ENCODE results near the gene ARSJ. TPM values are rescaled to one million over a fixed set of nuclear protein-coding genes. Genes with fewer than 3 reads are reported as not detected.

ARSJ gene
- total and polyA plus RNA-seq, 2 of the 8 experiments (the other 6 are each of a cell fraction or from before 2014, with no cell fraction given), result 1.4 to 6.3 TPM

- ChIA-PET CTCF (ENCODE audit: partially characterized antibody) (interaction anchor here (0.6 to 1.6 kb wide), 5 partner anchors 9 to 724 kb away, joined by 3 to 5 read pairs (median 4); no protein-coding TSS in a partner anchor), POLR2A (ENCODE audit: partially characterized antibody) (no interaction called here)
- no peak overlapping the region for H4K91ac ChIP-seq (replicated peaks; ENCODE audit: insufficient read length, low read length)
- H3K56ac ChIP-seq (replicated peaks; ENCODE audit: insufficient read length, low read depth, low read length), result no peak overlapping the region
- no peak overlapping the region for H3K23ac ChIP-seq (ENCODE audit: insufficient read length)
- H2BK12ac ChIP-seq (ENCODE audit: low read depth, low read length), result no peak overlapping the region
- no peak overlapping the region for H4K8ac ChIP-seq (ENCODE audit: extremely low read depth, insufficient read depth, low read length)
- no peak overlapping the region for H2AK5ac ChIP-seq (ENCODE audit: low read depth, low read length)
- TF ChIP-seq KDM4A (IDR thresholded peaks at IDR 0.05; ENCODE audit: low read depth, low read length, severe bottlenecking) (peak; percentile 49), RXRA (IDR thresholded peaks at IDR 0.05; ENCODE audit: insufficient read depth, low read depth, low read length) (no peak), BACH1 (IDR thresholded peaks at IDR 0.05; ENCODE audit: low read length) (no peak)
- TF ChIP-seq, protein P1, sequence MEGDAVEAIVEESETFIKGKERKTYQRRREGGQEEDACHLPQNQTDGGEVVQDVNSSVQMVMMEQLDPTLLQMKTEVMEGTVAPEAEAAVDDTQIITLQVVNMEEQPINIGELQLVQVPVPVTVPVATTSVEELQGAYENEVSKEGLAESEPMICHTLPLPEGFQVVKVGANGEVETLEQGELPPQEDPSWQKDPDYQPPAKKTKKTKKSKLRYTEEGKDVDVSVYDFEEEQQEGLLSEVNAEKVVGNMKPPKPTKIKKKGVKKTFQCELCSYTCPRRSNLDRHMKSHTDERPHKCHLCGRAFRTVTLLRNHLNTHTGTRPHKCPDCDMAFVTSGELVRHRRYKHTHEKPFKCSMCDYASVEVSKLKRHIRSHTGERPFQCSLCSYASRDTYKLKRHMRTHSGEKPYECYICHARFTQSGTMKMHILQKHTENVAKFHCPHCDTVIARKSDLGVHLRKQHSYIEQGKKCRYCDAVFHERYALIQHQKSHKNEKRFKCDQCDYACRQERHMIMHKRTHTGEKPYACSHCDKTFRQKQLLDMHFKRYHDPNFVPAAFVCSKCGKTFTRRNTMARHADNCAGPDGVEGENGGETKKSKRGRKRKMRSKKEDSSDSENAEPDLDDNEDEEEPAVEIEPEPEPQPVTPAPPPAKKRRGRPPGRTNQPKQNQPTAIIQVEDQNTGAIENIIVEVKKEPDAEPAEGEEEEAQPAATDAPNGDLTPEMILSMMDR (IDR thresholded peaks at IDR 0.05; ENCODE audit: control extremely low read depth in 1 of 3, insufficient read depth in 1 of 3, low read depth in 1 of 3, low read length in 3 of 3), result no peak
- H2AFZ ChIP-seq (ENCODE audit: low read length), result peak overlapping the region; percentile 91; the same call in 1 of the 2 replicates
- H3K18ac ChIP-seq (ENCODE audit: extremely low read depth, low read length), result peak overlapping the region; percentile 51; the same call in 1 of the 2 replicates
- no peak overlapping the region for H2BK120ac ChIP-seq (replicated peaks; ENCODE audit: low read depth, low read length)
- no peak overlapping the region for H3K4ac ChIP-seq (replicated peaks; ENCODE audit: insufficient read length, low read depth, low read length)
- H3K4me3 ChIP-seq (ENCODE audit: extremely low read depth in 1 of 4, insufficient read depth in 2 of 4, low read depth in 3 of 4, low read length in 4 of 4), result peak overlapping the region; percentile 78 to 91 (median 82)
- no peaks in the 10 kb centered on the region; a peak in 1 of 7 replicates for H3K27me3 ChIP-seq (replicated peaks in 1 of 4; ENCODE audit: control insufficient read depth in 3 of 4, extremely low read depth in 1 of 4, insufficient read depth in 3 of 4, low read length in 3 of 4)
- peaks cover 0 to 8% of the 10 kb centered on the region in 2 experiments; a peak in 1 of 4 replicates for H3K79me2 ChIP-seq (ENCODE audit: control insufficient read depth in 1 of 2, insufficient read depth in 2 of 2, low read length in 2 of 2)
- H3K4me2 ChIP-seq (ENCODE audit: insufficient read depth in 1 of 2, low read depth in 2 of 2, low read length in 2 of 2), result peak overlapping the region; percentile 76 to 97
- no peaks in the 10 kb centered on the region for H3K79me1 ChIP-seq (ENCODE audit: low read depth, low read length)
- no peak overlapping the region for H4K5ac ChIP-seq (ENCODE audit: insufficient read length, low read depth, low read length)
- peaks cover 4 to 6% (median 5%) of the 10 kb centered on the region in 4 experiments; a peak in 6 of 7 replicates for H3K4me1 ChIP-seq (replicated peaks in 1 of 4; ENCODE audit: control insufficient read depth in 3 of 4, insufficient read depth in 4 of 4, low read length in 3 of 4)
- no peaks in the 10 kb centered on the region for H4K20me1 ChIP-seq (replicated peaks in 1 of 2; ENCODE audit: control insufficient read depth in 1 of 2, insufficient read depth in 2 of 2, low read length in 2 of 2)
- H2BK5ac ChIP-seq (ENCODE audit: low read depth, low read length), result no peak overlapping the region
- H2BK15ac ChIP-seq (ENCODE audit: low read length), result no peak overlapping the region
- H3K23me2 ChIP-seq (ENCODE audit: low read depth, low read length), result peaks cover 12% of the 10 kb centered on the region
- WGBS, 2 experiments (ENCODE audit: extremely low coverage in 1 of 2, insufficient coverage in 1 of 2, insufficient read length in 1 of 2, insufficient replicate concordance in 2 of 2, low coverage in 1 of 2, low lambda C conversion rate in 2 of 2, missing lambda C conversion rate in 1 of 2), result 3% methylated on average over 18 of the region's 18 CpGs; no CpG with 5 or more reads in 1 of the 2 experiments
- FAIRE-seq, result no peak
- H3K36me3 ChIP-seq (ENCODE audit: control insufficient read depth in 2 of 4, insufficient read depth in 4 of 4, low read length in 3 of 4), result no peaks in the 10 kb centered on the region
- H3K9me3 ChIP-seq (ENCODE audit: insufficient read depth in 2 of 2, low read depth in 1 of 2, low read length in 1 of 2), result no peaks in the 10 kb centered on the region
- no peak overlapping the region for H3K27ac ChIP-seq (ENCODE audit: low read depth, low read length)
- DNase-seq (ENCODE audit: low read depth in 1 of 2, low spot score in 2 of 2), result peak in 1 of 2 experiments; percentile 67
- no peak overlapping the region for H2BK20ac ChIP-seq (ENCODE audit: low read length)
- peak overlapping the region in 3 of 4 experiments; percentile 42 to 70 (median 50); a peak in 3 of 7 replicates for H3K9ac ChIP-seq (replicated peaks in 1 of 4; ENCODE audit: extremely low read depth in 1 of 4, low read depth in 3 of 4, low read length in 3 of 4)
- no peak overlapping the region for H3K14ac ChIP-seq (ENCODE audit: insufficient read length)
These were observed 793 bp downstream of the ARSJ start for GRCh38 chr4:113978561-113979147.

Measured in H1 (cell line).